C4-2B (cell line): ENCODE results near the gene EPHB2.

Experiments
- H3K27ac ChIP-seq: fragments of 450-650 bp; 2 replicates; pipeline ENCODE4 v1.5.1; 2017
- CTCF ChIP-seq: fragments of 450-650 bp; conservative IDR thresholded peaks from 2 replicates; pipeline ENCODE4 v1.5.1; 2017; ENCODE audit warnings: mild to moderate bottlenecking
- ZFX ChIP-seq: fragments of 450-650 bp; IDR thresholded peaks from 2 replicates; pipeline ENCODE4 v1.6.1; 2017

EPHB2 gene

DNA sequence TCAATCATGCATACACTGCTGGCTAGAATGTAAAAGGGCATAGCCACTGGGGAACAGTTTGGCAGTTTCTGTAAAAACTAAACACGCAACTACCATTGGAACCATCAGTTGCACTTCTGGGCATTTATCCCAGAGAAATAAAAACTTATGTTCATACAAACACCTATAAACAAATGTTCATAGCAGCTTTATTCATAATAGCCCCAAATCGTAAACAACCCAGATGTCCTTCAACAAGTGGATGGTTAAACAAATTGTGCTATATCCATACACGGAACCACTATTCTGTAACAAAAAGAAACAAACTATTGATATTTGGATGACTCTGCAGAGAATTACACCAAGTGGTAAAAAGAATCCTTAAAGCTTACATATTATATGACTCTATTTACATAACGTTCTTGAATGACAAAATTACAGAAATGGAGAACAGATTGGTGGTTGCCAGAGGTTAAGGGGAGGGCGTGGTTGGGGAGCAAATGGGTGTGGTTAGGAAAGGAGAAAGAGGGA lies 239.2 kb downstream of the EPHB2 start:
- TF ChIP-seq ZFX (no peak), CTCF (no peak)
- no peak overlapping the region for H3K27ac ChIP-seq

DNA sequence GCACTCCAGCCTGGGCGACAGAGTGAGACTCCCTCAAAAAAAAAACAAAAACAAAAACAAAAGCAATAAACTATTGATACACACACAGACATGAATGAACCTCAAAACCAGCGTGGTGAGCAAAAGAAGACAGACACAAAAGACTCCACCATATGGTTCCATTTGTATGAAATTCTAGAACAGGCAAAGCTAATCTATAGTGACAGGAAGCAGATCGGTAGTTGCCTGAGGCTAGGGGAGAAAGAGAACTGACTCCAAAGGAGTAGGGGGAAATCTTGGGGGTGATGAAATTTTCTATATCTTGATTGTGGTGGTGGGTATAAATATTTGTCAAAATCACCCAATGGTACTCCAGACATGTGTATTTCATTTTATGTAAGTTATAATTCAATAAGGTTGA lies 241.2 kb downstream of the EPHB2 start:
- no peak overlapping the region for H3K27ac ChIP-seq
- TF ChIP-seq CTCF = no peak
- no peak for TF ChIP-seq ZFX

DNA sequence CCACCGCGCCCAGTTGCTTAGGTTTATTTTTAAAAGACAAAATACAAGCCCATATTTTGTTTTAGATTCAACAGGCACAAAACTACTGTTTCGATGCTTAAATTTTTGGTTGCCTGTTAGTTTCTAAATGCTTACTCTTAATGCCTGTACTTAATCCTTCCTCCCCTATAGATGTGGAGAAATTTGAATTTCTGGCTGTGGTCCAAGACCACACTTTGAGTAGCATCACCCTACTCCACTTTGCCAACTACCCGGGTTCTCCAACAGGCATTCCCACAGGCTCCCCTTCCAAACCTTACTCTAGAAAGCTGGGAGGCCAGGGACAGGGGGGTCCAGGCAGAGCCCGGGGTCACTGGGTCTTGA lies 242.0 kb downstream of the EPHB2 start:
- H3K27ac ChIP-seq = no peak overlapping the region
- TF ChIP-seq ZFX (no peak), CTCF (no peak)

GRCh38 chr1:22953057-22953739 lies 242.6 kb downstream of the EPHB2 start:
- TF ChIP-seq ZFX = no peak
- TF ChIP-seq CTCF = no peak
- H3K27ac ChIP-seq = no peak overlapping the region

DNA sequence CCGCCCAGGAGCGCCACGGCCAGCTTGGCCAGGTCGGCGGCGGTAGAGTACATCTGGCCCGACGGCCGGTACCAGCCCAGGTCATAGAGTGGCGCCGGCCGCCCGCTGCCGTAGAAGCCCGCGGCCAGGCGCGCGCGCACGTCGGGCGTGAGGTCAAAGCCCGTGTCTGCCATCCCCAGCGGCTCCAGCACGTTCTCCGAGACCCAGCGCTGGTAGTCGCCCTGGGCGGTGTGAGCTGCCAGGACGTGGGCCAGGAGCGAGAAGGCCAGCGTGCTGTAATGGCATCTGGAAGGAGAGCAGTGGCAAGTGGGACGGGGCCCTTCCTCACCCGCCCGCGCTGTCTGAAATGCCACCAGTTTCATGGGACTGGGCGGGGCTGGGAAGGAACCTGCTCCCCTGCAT lies 243.1 kb downstream of the EPHB2 start:
- TF ChIP-seq CTCF (no peak), ZFX (no peak)
- no peak overlapping the region for H3K27ac ChIP-seq

GRCh38 chr1:22955146-22955545 lies 244.5 kb downstream of the EPHB2 start:
- no peak for TF ChIP-seq CTCF
- TF ChIP-seq ZFX = no peak

DNA sequence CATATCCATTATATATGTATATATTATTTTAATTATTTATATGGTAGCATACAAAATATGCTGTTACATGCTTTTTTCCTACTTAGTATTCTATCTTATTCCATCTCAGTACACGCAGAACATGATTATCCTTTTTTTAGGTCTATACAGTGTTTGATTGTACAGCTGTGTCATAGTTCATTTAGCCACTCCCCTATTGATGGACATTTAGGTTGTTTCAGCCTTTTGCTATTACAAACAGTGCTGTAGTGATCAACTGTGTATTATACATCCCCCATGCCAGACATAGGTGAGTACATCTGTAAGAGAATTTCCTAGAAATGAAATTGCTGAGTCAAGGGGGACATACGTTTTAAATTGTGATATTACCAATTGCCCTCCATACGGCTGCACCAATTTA lies 246.4 kb downstream of the EPHB2 start:
- no peak overlapping the region for H3K27ac ChIP-seq
- TF ChIP-seq ZFX (no peak), CTCF (no peak)

More at GRCh38 chr1:22955146-22955545, 244.5 kb downstream of the EPHB2 start:
- no peak overlapping the region for H3K27ac ChIP-seq
